Measurements from ENCODE around the gene PEX1.
"Not testable (repeated sequence)": the region's sequence is repeated elsewhere in the genome, so short reads cannot be mapped to it uniquely, and the experiment has no call there.

Gene PEX1

GRCh38 chr7:92503767-92504166, 24.6 kb downstream of the PEX1 start:
- FAIRE-seq = no peak

GRCh38 chr7:92498557-92498956, 29.8 kb downstream of the PEX1 start:
- FAIRE-seq = no peak

- no peak for FAIRE-seq
Measured at GRCh38 chr7:92496876-92497275, 31.4 kb downstream of the PEX1 start.

DNA sequence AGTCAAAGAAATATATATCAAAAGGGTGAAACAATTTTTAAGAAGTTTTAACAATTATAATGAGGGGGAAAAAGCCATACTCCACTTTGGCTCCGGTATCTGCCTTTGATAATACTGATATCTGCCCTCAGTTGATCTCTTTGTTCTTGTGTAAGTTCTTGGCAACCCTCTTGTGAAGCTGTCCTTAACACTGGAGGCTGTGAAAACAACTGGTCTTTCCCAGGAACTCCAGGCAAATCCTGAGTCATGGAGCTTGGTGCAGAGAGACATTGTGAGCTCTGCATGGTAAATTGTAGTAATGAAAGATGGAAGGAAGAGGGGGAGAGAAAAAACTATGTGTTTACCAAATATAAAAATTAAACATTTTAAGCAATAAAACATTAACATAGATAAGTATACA, 38.7 kb downstream of the PEX1 start:
- FAIRE-seq = no peak

DNA sequence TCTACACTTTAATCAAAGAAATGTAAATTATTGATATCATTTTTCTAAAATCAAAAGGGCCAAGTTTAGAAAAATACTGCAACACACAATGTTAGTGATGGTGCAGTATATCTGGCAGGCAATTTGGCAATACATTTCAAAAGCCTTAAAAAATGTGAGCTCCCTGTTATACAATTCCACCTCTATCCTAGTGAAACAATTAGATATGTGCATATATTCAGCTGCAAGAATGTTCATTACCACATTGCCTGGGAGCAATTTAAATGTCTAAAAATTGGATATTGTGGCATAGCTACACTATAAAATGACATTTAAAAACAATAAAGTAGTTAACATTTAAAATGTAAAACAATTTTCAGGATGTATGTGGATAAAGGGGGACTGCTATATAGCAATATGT, 40.5 kb downstream of the PEX1 start:
- FAIRE-seq = no peak

DNA sequence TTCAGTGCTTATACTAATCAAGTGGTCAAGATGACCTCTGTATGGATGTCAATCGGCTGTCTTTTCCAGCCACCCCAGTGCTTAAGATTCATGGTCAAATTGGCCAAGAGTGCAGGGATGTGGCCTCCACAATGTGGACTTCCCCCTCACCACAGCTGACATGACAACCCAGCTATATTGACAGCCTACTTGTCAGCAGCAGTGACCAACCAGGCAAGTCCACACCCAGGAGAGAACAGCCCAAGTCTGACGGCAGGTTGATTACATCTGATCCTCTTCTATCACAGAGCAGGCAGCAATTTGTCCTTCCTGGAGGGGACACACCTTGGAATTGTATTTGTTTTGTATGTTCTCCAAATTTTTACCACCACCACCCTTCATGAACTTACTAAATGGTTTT, 42.3 kb downstream of the PEX1 start:
- FAIRE-seq = no peak

- FAIRE-seq = no peak
Measured at GRCh38 chr7:92485267-92485892, 42.9 kb downstream of the PEX1 start.

DNA sequence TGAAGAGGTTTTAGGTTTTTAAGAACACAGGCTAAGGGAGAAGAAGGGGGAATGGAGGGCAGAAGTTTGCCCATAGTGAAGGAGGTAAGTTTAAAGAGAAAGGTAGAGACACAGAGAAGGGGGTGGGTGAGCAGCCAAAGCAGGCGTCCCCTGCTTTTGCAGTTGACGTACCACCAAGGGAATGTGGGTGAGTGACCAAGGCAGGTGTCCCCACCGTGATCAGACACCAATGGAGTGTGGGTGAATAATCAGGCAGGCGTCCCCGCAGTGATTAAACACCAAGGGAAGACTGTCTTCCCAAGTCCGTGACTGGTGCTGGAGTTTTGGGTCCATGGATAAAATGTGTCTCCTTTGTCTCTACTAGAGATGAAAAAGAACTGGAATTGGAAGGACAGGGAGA, 44.1 kb downstream of the PEX1 start:
- not testable (repeated sequence) for FAIRE-seq

DNA sequence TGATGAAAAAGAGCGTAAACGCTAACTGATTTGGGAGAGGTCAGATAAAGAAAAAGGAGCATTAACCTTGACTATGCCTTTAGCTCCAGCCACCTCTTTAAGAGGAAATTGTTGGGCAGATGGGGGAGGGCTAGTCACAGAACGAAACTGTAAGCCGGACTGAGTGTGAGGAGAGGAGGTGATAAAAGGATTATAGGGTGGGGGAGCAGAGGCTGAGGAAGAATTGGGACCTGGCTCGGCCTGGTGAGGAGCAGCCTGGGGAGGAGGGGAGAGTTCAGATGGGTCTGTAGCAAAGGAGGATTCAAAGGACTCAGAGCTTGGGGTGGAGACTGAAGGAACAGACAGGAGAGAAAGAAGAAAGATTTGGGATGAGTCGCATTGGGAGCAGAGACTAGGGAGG, 44.7 kb downstream of the PEX1 start:
- FAIRE-seq = not testable (repeated sequence)

GRCh38 chr7:92479146-92479545, 49.2 kb downstream of the PEX1 start:
- FAIRE-seq = not testable (repeated sequence)

GRCh38 chr7:92478711-92479110, 49.6 kb downstream of the PEX1 start:
- FAIRE-seq = no peak

- no peak for FAIRE-seq
Measured at GRCh38 chr7:92478095-92478494, 50.2 kb downstream of the PEX1 start.

GRCh38 chr7:92477681-92478080, 50.6 kb downstream of the PEX1 start, which contains the start of gene ERVW-1:
ERVW-1 (minus strand) TSS chr7:92477946; CDS start chr7:92470381, 7,565 bp downstream.
- FAIRE-seq = not testable (repeated sequence)

GRCh38 chr7:92475851-92476590, 52.3 kb downstream of the PEX1 start:
- FAIRE-seq = not testable (repeated sequence)

- not testable (repeated sequence) for FAIRE-seq
Measured at GRCh38 chr7:92475261-92475770, 53.0 kb downstream of the PEX1 start.

DNA sequence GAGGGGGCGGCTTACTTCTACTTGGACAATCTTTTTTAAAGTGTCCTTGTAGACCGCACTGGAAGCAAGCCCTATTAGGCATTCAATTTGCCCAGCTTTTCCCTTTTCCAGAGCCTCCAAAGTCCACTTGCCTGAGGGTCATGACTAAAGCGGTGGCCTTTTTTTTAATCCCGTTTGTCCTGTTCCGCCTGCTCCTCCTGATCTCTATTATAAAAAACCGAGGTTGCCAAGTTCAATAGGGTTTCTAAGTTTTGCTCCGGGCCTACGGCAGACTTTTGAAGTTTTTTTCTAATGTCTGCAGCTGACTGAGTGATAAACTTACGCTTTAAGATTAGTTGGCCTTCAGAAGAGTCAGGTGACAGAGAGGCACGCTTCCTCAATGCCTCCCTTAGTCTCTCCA, 54.3 kb downstream of the PEX1 start:
- FAIRE-seq = not testable (repeated sequence)

- not testable (repeated sequence) for FAIRE-seq
Measured at GRCh38 chr7:92468589-92468988, 59.7 kb downstream of the PEX1 start.

DNA sequence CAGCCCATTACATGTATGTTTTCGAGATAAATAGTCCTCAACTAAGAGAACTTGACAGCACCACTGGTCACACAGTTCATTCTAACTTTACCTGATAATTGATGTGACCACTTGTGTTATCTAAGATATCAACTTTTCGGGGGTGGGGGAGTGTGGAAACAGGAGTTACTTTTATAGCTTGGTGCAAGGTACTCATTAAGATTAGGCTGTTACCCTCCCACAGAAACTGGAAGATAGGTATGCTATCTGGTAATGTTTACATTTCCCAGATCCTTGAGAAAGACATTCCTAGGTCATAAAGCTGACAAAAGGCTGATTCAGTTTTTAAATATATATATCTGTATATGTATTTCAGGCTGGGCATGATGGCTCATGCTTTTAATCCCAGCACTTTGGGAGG, 61.6 kb downstream of the PEX1 start:
- no peak for FAIRE-seq

- FAIRE-seq = no peak
Measured at GRCh38 chr7:92464515-92464914, 63.8 kb downstream of the PEX1 start.

- FAIRE-seq = no peak
Measured at GRCh38 chr7:92462560-92462959, 65.8 kb downstream of the PEX1 start.

DNA sequence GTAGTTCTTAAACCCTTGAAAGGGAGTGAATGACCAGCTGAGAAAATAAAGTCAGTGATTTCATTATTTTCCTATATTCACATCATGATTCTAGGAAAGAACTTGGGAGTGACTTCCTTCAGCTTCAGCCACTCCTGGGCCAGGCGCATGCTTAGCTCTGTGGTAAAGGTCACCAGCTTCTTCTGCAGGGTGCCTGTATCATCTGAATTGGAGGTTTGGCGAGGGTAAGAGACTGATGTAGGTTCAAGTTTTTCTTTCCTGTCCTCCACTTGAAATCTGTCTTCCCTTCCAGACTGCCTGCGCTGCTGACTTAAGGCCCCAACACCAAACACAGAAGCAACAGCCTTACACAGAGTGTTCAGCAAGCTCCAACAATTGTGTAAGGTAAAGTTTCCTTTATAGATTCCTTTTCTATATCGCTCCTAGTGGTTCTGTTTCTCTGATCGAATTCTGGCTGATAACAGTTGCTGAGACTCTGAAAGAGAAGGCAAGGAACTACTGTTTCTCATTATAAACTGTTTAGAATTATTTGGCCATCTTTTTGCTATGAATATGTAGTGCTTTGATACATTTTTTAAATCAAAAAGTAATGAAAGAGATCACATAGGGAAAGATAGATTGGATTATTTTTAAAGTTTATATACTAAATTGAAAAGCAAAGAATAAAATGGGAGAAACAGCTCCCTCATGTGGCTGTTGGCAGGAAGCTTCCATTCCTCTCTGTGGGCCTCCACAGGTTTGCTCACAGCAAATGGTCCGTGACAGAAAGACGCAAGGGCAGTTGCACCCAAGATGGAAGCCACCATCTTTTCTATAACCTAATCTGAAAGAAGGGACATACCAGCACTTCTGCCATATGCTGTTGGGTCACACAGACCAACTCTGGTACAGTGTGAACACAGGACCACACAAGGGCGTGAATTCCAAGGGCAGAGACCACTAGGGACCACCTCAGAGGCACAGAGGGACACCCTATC, 67.0 kb downstream of the PEX1 start:
- no peak for FAIRE-seq

DNA sequence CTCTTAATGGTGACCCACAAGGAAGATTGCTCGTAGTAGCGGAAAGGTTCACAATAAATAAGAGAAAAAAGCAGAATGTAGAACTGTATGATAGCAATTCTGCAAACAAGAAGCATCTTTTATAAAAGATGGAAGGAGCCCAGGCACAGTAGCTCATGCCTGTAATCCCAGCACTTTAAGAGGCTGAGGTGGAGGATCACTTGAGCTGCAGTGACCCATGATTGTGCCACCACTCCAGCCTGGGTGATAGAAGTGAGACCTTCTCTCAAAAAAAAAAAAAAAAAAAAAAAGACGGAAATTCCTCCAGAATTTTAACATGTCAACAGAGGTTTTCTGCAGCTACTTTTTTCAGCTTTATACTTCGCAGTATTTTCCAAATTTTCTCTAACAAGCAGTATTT, 67.8 kb downstream of the PEX1 start:
- no peak for FAIRE-seq

GRCh38 chr7:92460109-92460508, 68.2 kb downstream of the PEX1 start:
- FAIRE-seq = no peak
